HEK293 (cell line): ENCODE measurements around the gene RTN3.

Experiments
- CTCF ChIA-PET: fragments of 350-600 bp; formaldehyde crosslinking; extraction: SDS; loops from one replicate; lab custom pipeline; 2021; ENCODE audit warnings: antibody characterized with exemption; lab: Yijun Ruan, JAX
- POLR2A ChIA-PET: fragments of 300-600 bp; formaldehyde crosslinking; extraction: SDS; loops from one replicate; lab custom pipeline; 2020; ENCODE audit warnings: antibody characterized with exemption, inconsistent platforms; lab: Yijun Ruan, JAX
- H3K27ac ChIP-seq: fragments of 200-500 bp; sonication (Bioruptor generic); 2 replicates; pipeline ENCODE4 v1.5.1; 2014; ENCODE audit warnings: low read depth, low read length, control low read depth, inconsistent platforms; ENCODE audit errors: extremely low read depth
- H3K36me3 ChIP-seq, 2 experiments: fragments of 200-500 bp in 1 of 2; sonication (Bioruptor generic) in 1 of 2; 1 replicate in 1 of 2; 2 replicates in 1 of 2; pipeline ENCODE4 v1.5.1; 2014 to 2017; ENCODE audit warnings: inconsistent platforms in 2 of 2, low read length in 2 of 2; ENCODE audit not compliant: control insufficient read depth in 2 of 2, insufficient read depth in 1 of 2
- H3K4me1 ChIP-seq: fragments of 200-500 bp; sonication (Bioruptor generic); 2 replicates; pipeline ENCODE4 v1.5.1; 2014; ENCODE audit warnings: mild to moderate bottlenecking, low read length, inconsistent platforms; ENCODE audit not compliant: control insufficient read depth, insufficient read depth
- H3K4me3 ChIP-seq: 2 replicates; pipeline ENCODE4 v1.5.1; 2011; ENCODE audit warnings: low read depth, mild to moderate bottlenecking, control low read depth, low read length, moderate library complexity
- H3K9me3 ChIP-seq: fragments of 200-500 bp; sonication (Bioruptor generic); 2 replicates; pipeline ENCODE4 v1.5.1; 2014; ENCODE audit warnings: low read depth, low read length, inconsistent platforms; ENCODE audit not compliant: control insufficient read depth, insufficient read depth
- BCL11A ChIP-seq: fragments of 450-650 bp; formaldehyde crosslinking; IDR thresholded peaks from 2 replicates; pipeline ENCODE4 v1.5.1; 2016; ENCODE audit warnings: low read depth, missing biosample characterization, missing genetic modification characterization
- ELK4 ChIP-seq: IDR thresholded peaks from 2 replicates; pipeline ENCODE4 v1.6.1; 2011; ENCODE audit warnings: mild to moderate bottlenecking, low read depth, low read length, borderline replicate concordance
- GLIS1 ChIP-seq: fragments of 450-650 bp; formaldehyde crosslinking; IDR thresholded peaks from 2 replicates; pipeline ENCODE4 v1.5.1; 2016; ENCODE audit warnings: missing biosample characterization, missing genetic modification characterization
- HOXC10 ChIP-seq: sonication (generic); formaldehyde crosslinking; IDR thresholded peaks from 2 replicates; pipeline ENCODE4 v1.8.1; 2023; ENCODE audit warnings: mild to moderate bottlenecking, missing genetic modification reagents
- KLF8 ChIP-seq: fragments of 450-650 bp; formaldehyde crosslinking; IDR thresholded peaks from 2 replicates; pipeline ENCODE4 v1.5.1; 2016; ENCODE audit warnings: missing biosample characterization, missing genetic modification characterization
- MEIS1 ChIP-seq: sonication (generic); formaldehyde crosslinking; IDR thresholded peaks from 2 replicates; pipeline ENCODE4 v1.8.1; 2022; ENCODE audit warnings: missing genetic modification reagents, mild to moderate bottlenecking, borderline replicate concordance
- SP2 ChIP-seq: fragments of 450-650 bp; formaldehyde crosslinking; IDR thresholded peaks from 2 replicates; pipeline ENCODE4 v1.5.1; 2016; ENCODE audit warnings: missing biosample characterization, missing genetic modification characterization
- YY2 ChIP-seq: fragments of 450-650 bp; formaldehyde crosslinking; IDR thresholded peaks from 2 replicates; pipeline ENCODE4 v1.5.1; 2016; ENCODE audit warnings: missing biosample characterization, missing genetic modification characterization
- ZBTB1 ChIP-seq: fragments of 450-650 bp; formaldehyde crosslinking; IDR thresholded peaks from 2 replicates; pipeline ENCODE4 v1.5.1; 2016; ENCODE audit warnings: missing biosample characterization, missing genetic modification characterization
- ZBTB26 ChIP-seq: fragments of 450-650 bp; formaldehyde crosslinking; optimal IDR thresholded peaks from 2 replicates; pipeline ENCODE3; 2016; ENCODE audit warnings: missing biosample characterization, mild to moderate bottlenecking, missing genetic modification characterization
- ZFP3 ChIP-seq: fragments of 450-650 bp; formaldehyde crosslinking; IDR thresholded peaks from 2 replicates; pipeline ENCODE4 v1.5.1; 2016; ENCODE audit warnings: low read depth, missing biosample characterization, missing genetic modification characterization
- ZIC2 ChIP-seq: fragments of 450-650 bp; formaldehyde crosslinking; IDR thresholded peaks from 2 replicates; pipeline ENCODE4 v1.5.1; 2016; ENCODE audit warnings: missing biosample characterization, missing genetic modification characterization
- ZNF138 ChIP-seq: fragments of 450-650 bp; formaldehyde crosslinking; IDR thresholded peaks from 2 replicates; pipeline ENCODE4 v1.5.1; 2016; ENCODE audit warnings: missing biosample characterization, missing genetic modification characterization, borderline replicate concordance
- ZNF2 ChIP-seq: fragments of 450-650 bp; formaldehyde crosslinking; IDR thresholded peaks from 2 replicates; pipeline ENCODE4 v1.5.1; 2016; ENCODE audit warnings: missing biosample characterization, missing genetic modification characterization
- ZNF26 ChIP-seq: fragments of 450-650 bp; formaldehyde crosslinking; IDR thresholded peaks from 2 replicates; pipeline ENCODE4 v1.5.1; 2016; ENCODE audit warnings: missing biosample characterization, missing genetic modification characterization
- ZNF292 ChIP-seq: fragments of 450-650 bp; formaldehyde crosslinking; IDR thresholded peaks from 2 replicates; pipeline ENCODE4 v1.5.1; 2016; ENCODE audit warnings: low read depth, missing biosample characterization, missing genetic modification characterization, borderline replicate concordance
- ZNF391 ChIP-seq: fragments of 450-650 bp; formaldehyde crosslinking; IDR thresholded peaks from 2 replicates; pipeline ENCODE4 v1.5.1; 2016; ENCODE audit warnings: low read depth, missing biosample characterization, missing genetic modification characterization, borderline replicate concordance
- ZNF394 ChIP-seq: fragments of 450-650 bp; formaldehyde crosslinking; IDR thresholded peaks from 2 replicates; pipeline ENCODE4 v1.5.1; 2016; ENCODE audit warnings: missing biosample characterization, missing genetic modification characterization, mild to moderate bottlenecking, moderate library complexity, borderline replicate concordance
- ZNF510 ChIP-seq: fragments of 450-650 bp; formaldehyde crosslinking; IDR thresholded peaks from 2 replicates; pipeline ENCODE4 v1.5.1; 2018; ENCODE audit warnings: mild to moderate bottlenecking, missing genetic modification characterization, missing biosample characterization; ENCODE audit not compliant: insufficient replicate concordance
- ZNF529 ChIP-seq: fragments of 450-650 bp; formaldehyde crosslinking; IDR thresholded peaks from 2 replicates; pipeline ENCODE4 v1.5.1; 2017; ENCODE audit warnings: missing genetic modification characterization, missing biosample characterization; ENCODE audit not compliant: insufficient replicate concordance
- ZNF544 ChIP-seq: fragments of 450-650 bp; formaldehyde crosslinking; IDR thresholded peaks from 2 replicates; pipeline ENCODE4 v1.5.0; 2017; ENCODE audit warnings: missing biosample characterization, missing genetic modification characterization
- ZNF549 ChIP-seq: fragments of 450-650 bp; IDR thresholded peaks from 2 replicates; pipeline ENCODE4 v1.5.1; 2018; ENCODE audit warnings: missing biosample characterization, missing genetic modification characterization, mild to moderate bottlenecking, inconsistent platforms, moderate library complexity
- ZNF580 ChIP-seq: fragments of 450-650 bp; formaldehyde crosslinking; IDR thresholded peaks from 2 replicates; pipeline ENCODE4 v1.5.1; 2016; ENCODE audit warnings: missing biosample characterization, missing genetic modification characterization
- ZNF600 ChIP-seq: fragments of 450-650 bp; formaldehyde crosslinking; IDR thresholded peaks from 2 replicates; pipeline ENCODE4 v1.5.1; 2016; ENCODE audit warnings: missing biosample characterization, missing genetic modification characterization
- ZNF664 ChIP-seq: fragments of 450-650 bp; formaldehyde crosslinking; IDR thresholded peaks from 2 replicates; pipeline ENCODE4 v1.5.1; 2016; ENCODE audit warnings: missing biosample characterization, missing genetic modification characterization
- ZNF670 ChIP-seq: fragments of 450-650 bp; formaldehyde crosslinking; IDR thresholded peaks from 2 replicates; pipeline ENCODE4 v1.5.1; 2016; ENCODE audit warnings: missing biosample characterization, missing genetic modification characterization, low read depth
- ZNF677 ChIP-seq: fragments of 450-650 bp; IDR thresholded peaks from 2 replicates; pipeline ENCODE4 v1.5.0; 2018; ENCODE audit warnings: missing biosample characterization, mild to moderate bottlenecking, missing genetic modification characterization, moderate library complexity
- ZNF707 ChIP-seq: fragments of 450-650 bp; formaldehyde crosslinking; IDR thresholded peaks from 2 replicates; pipeline ENCODE4 v1.5.1; 2016; ENCODE audit warnings: missing biosample characterization, missing genetic modification characterization
- ZNF76 ChIP-seq: fragments of 450-650 bp; formaldehyde crosslinking; IDR thresholded peaks from 2 replicates; pipeline ENCODE4; 2016; ENCODE audit warnings: low read depth, missing biosample characterization, missing genetic modification characterization, borderline replicate concordance
- ZNF843 ChIP-seq: fragments of 450-650 bp; formaldehyde crosslinking; IDR thresholded peaks from 2 replicates; pipeline ENCODE4 v1.5.1; 2016; ENCODE audit warnings: missing biosample characterization, missing genetic modification characterization
- ZXDB ChIP-seq: fragments of 450-650 bp; formaldehyde crosslinking; IDR thresholded peaks from 2 replicates; pipeline ENCODE4 v1.5.1; 2016; ENCODE audit warnings: missing biosample characterization, missing genetic modification characterization

The RTN3 gene

GRCh38 chr11:63671322-63672155, 9.8 kb upstream of the RTN3 start, which contains the start of gene ATL3:
Gene ATL3 (minus strand): TSS chr11:63671376. CDS start chr11:63671335, 41 bp downstream.
- Histone ChIP-seq H3K9me3 (no peaks in the 10 kb centered on the region), H3K4me1 (no peaks in the 10 kb centered on the region), H3K4me3 (peak within 1 kb of the TSS; percentile 47), H3K27ac (peak within 1 kb of the TSS; percentile 19; the same call in 1 of the 2 replicates), H3K36me3 (no peaks in the 10 kb centered on the region)
- ChIA-PET POLR2A (interaction anchor here (0.5 to 2.4 kb wide), 3 partner anchors 11 to 50 kb away, joined by 3 to 31 read pairs (median 4); partner anchors contain the start of gene RTN3), CTCF (interaction anchor here (0.7 to 1.3 kb wide), 3 partner anchors 17 to 62 kb away, joined by 3 to 5 read pairs (median 4); no protein-coding TSS in a partner anchor)
- TF ChIP-seq ZNF292 (tag by site-specific recombination) (no peak), ZNF26 (tag by site-specific recombination) (no peak), KLF8 (peak; percentile 68; the same call in 1 of the 2 replicates), ZIC2 (tag by site-specific recombination) (peak; percentile 37; the same call in 1 of the 2 replicates), ZNF76 (tag by site-specific recombination) (peak; percentile 86; the same call in 1 of the 2 replicates), ZNF707 (tag by site-specific recombination) (no peak), ZBTB1 (tag by site-specific recombination) (no peak), ZNF394 (tag by site-specific recombination) (no peak), ELK4 (no peak), ZNF549 (tag by site-specific recombination) (no peak), ZNF580 (tag by site-specific recombination) (no peak), ZNF544 (tag by site-specific recombination) (no peak), SP2 (tag by site-specific recombination) (peak; percentile 54; the same call in 1 of the 2 replicates), ZNF664 (no peak), HOXC10 (peak; percentile 95), BCL11A (tag by site-specific recombination) (no peak), ZNF677 (tag by site-specific recombination) (no peak), YY2 (no peak), ZXDB (tag by site-specific recombination) (0 out of 2 replicates have a peak, but pooled peaks have one; percentile 25), ZNF600 (peak; percentile 35; the same call in 1 of the 2 replicates), ZNF670 (tag by site-specific recombination) (no peak), ZNF510 (tag by site-specific recombination) (no peak), ZNF529 (tag by site-specific recombination) (no peak), ZBTB26 (tag by site-specific recombination) (peak; percentile 70), GLIS1 (tag by site-specific recombination) (no peak), ZNF391 (tag by site-specific recombination) (no peak), ZNF138 (tag by site-specific recombination) (no peak), ZFP3 (tag by site-specific recombination) (no peak), ZNF2 (no peak), ZNF843 (tag by site-specific recombination) (no peak), MEIS1 (CRISPR knock-in tag) (peak; percentile 45; the same call in 1 of the 2 replicates)
